ENCODE measurements around the gene SLC18A3.

- TF ChIP-seq POLR2A (IDR thresholded peaks at IDR 0.05) = no peak
- TF ChIP-seq, protein P1, sequence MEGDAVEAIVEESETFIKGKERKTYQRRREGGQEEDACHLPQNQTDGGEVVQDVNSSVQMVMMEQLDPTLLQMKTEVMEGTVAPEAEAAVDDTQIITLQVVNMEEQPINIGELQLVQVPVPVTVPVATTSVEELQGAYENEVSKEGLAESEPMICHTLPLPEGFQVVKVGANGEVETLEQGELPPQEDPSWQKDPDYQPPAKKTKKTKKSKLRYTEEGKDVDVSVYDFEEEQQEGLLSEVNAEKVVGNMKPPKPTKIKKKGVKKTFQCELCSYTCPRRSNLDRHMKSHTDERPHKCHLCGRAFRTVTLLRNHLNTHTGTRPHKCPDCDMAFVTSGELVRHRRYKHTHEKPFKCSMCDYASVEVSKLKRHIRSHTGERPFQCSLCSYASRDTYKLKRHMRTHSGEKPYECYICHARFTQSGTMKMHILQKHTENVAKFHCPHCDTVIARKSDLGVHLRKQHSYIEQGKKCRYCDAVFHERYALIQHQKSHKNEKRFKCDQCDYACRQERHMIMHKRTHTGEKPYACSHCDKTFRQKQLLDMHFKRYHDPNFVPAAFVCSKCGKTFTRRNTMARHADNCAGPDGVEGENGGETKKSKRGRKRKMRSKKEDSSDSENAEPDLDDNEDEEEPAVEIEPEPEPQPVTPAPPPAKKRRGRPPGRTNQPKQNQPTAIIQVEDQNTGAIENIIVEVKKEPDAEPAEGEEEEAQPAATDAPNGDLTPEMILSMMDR (IDR thresholded peaks at IDR 0.05) = no peak
- TF ChIP-seq EP300 (IDR thresholded peaks at IDR 0.05; ENCODE audit: low read depth) = no peak
- no peak for TF ChIP-seq POLR2AphosphoS5 (IDR thresholded peaks at IDR 0.05)
Observed at GRCh38 chr10:49564461-49565009, 45.6 kb upstream of the SLC18A3 start.

Data from transverse colon (tissue), 4 donors.